Measurements from ENCODE around the gene AOC2. TPM values are rescaled to one million over a fixed set of nuclear protein-coding genes. Genes with fewer than 3 reads are reported as not detected.

AOC2 gene
- total and polyA plus RNA-seq, 2 of the 8 experiments (the other 6 are each of a cell fraction or from before 2014, with no cell fraction given): 4.2 to 4.7 TPM

DNA sequence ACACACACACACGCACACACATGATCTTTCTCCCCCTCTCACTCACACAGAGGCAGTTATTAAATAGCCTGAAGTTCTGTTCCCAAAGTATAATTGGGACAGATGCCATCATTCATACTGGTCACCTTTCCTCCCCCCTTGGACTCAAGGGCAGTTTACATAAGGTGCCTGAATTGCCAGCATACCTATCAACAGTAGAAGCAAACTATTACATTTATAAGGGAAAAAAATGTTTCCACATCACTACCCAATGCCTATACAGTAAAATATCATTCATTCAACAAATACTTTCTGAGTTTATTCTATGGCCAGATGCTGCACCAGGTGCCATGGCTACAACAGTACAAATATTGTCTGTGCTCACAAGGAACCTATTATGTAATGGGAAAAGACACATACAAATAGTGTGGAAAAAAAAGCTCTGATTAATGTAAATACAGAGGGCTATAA, 39.4 kb upstream of the AOC2 start:
- POLR2A ChIA-PET (ENCODE audit: partially characterized antibody): interaction anchor here (1.0 to 1.8 kb wide), 3 partner anchors 8 to 29 kb away, joined by 3 to 4 read pairs (median 3); no protein-coding TSS in a partner anchor

More for the DNA sequence above, 39.4 kb upstream of the AOC2 start:
- Histone ChIP-seq H2BK120ac (replicated peaks; ENCODE audit: low read depth, low read length) (no peak overlapping the region), H3K4me3 (ENCODE audit: extremely low read depth in 1 of 4, insufficient read depth in 2 of 4, low read depth in 3 of 4, low read length in 4 of 4) (no peak overlapping the region), H3K79me1 (ENCODE audit: low read depth, low read length) (no peaks in the 10 kb centered on the region), H4K91ac (replicated peaks; ENCODE audit: insufficient read length, low read length) (no peak overlapping the region), H3K27me3 (replicated peaks in 1 of 4; ENCODE audit: control insufficient read depth in 3 of 4, extremely low read depth in 1 of 4, insufficient read depth in 3 of 4, low read length in 3 of 4) (peaks cover 0 to 7% (median 3%) of the 10 kb centered on the region in 4 experiments; a peak in 3 of 7 replicates), H3K36me3 (ENCODE audit: control insufficient read depth in 2 of 4, insufficient read depth in 4 of 4, low read length in 3 of 4) (no peaks in the 10 kb centered on the region; a peak in 2 of 8 replicates), H2AK5ac (ENCODE audit: low read depth, low read length) (no peak overlapping the region), H3K56ac (replicated peaks; ENCODE audit: insufficient read length, low read depth, low read length) (no peak overlapping the region), H3K4ac (replicated peaks; ENCODE audit: insufficient read length, low read depth, low read length) (no peak overlapping the region), H4K8ac (ENCODE audit: extremely low read depth, insufficient read depth, low read length) (no peak overlapping the region), H2BK20ac (ENCODE audit: low read length) (no peak overlapping the region), H3K23me2 (ENCODE audit: low read depth, low read length) (no peaks in the 10 kb centered on the region), H4K20me1 (replicated peaks in 1 of 2; ENCODE audit: control insufficient read depth in 1 of 2, insufficient read depth in 2 of 2, low read length in 2 of 2) (no peaks in the 10 kb centered on the region), H2BK5ac (ENCODE audit: low read depth, low read length) (no peak overlapping the region), H3K18ac (ENCODE audit: extremely low read depth, low read length) (no peak overlapping the region), H3K9me3 (ENCODE audit: insufficient read depth in 2 of 2, low read depth in 1 of 2, low read length in 1 of 2) (no peaks in the 10 kb centered on the region), H2BK15ac (ENCODE audit: low read length) (no peak overlapping the region), H2BK12ac (ENCODE audit: low read depth, low read length) (no peak overlapping the region), H4K5ac (ENCODE audit: insufficient read length, low read depth, low read length) (no peak overlapping the region), H3K23ac (ENCODE audit: insufficient read length) (no peak overlapping the region), H3K79me2 (ENCODE audit: control insufficient read depth in 1 of 2, insufficient read depth in 2 of 2, low read length in 2 of 2) (no peaks in the 10 kb centered on the region), H2AFZ (ENCODE audit: low read length) (no peak overlapping the region), H3K27ac (ENCODE audit: low read depth, low read length) (no peak overlapping the region), H3K9ac (replicated peaks in 1 of 4; ENCODE audit: extremely low read depth in 1 of 4, low read depth in 3 of 4, low read length in 3 of 4) (no peak overlapping the region), H3K14ac (ENCODE audit: insufficient read length) (no peak overlapping the region), H3K4me2 (ENCODE audit: insufficient read depth in 1 of 2, low read depth in 2 of 2, low read length in 2 of 2) (no peak overlapping the region), H3K4me1 (replicated peaks in 1 of 4; ENCODE audit: control insufficient read depth in 3 of 4, insufficient read depth in 4 of 4, low read length in 3 of 4) (no peaks in the 10 kb centered on the region)
- TF ChIP-seq JUN (IDR thresholded peaks at IDR 0.05; ENCODE audit: low read depth, low read length) (no peak), BRCA1 (IDR thresholded peaks at IDR 0.05; ENCODE audit: low read depth, low read length) (no peak), MAFK (IDR thresholded peaks at IDR 0.05; ENCODE audit: low read depth, low read length) (no peak)
- TF ChIP-seq, protein P1, sequence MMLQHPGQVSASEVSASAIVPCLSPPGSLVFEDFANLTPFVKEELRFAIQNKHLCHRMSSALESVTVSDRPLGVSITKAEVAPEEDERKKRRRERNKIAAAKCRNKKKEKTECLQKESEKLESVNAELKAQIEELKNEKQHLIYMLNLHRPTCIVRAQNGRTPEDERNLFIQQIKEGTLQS (IDR thresholded peaks at IDR 0.05; ENCODE audit: insufficient read depth, low read depth, low read length): no peak
- TF ChIP-seq, protein P2, sequence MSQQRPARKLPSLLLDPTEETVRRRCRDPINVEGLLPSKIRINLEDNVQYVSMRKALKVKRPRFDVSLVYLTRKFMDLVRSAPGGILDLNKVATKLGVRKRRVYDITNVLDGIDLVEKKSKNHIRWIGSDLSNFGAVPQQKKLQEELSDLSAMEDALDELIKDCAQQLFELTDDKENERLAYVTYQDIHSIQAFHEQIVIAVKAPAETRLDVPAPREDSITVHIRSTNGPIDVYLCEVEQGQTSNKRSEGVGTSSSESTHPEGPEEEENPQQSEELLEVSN (IDR thresholded peaks at IDR 0.05): no peak
- FAIRE-seq: no peak
- no peak for DNase-seq (ENCODE audit: low read depth in 1 of 2, low spot score in 2 of 2)
- 90% methylated on average over 1 of the region's 1 CpG; no CpG with 5 or more reads in 1 of the 2 experiments for WGBS, 2 experiments (ENCODE audit: extremely low coverage in 1 of 2, insufficient coverage in 1 of 2, insufficient read length in 1 of 2, insufficient replicate concordance in 2 of 2, low coverage in 1 of 2, low lambda C conversion rate in 2 of 2, missing lambda C conversion rate in 1 of 2)
- CTCF ChIA-PET (ENCODE audit: partially characterized antibody): interaction anchor here (0.6 to 1.8 kb wide), 5 partner anchors 14 to 80 kb away, joined by 3 to 13 read pairs (median 4); partner anchors contain the start of gene BECN1
